Fibroblast of mammary gland (primary cell): ENCODE measurements around the gene TMEM87B.

Experiments
- DNase-seq: peaks from one replicate; pipeline ENCODE4 v3.0.0-alpha.2; 2010; ENCODE audit warnings: low read depth
- H3K4me3 ChIP-seq: 2 replicates; pipeline ENCODE4 v1.5.1; 2011; ENCODE audit warnings: low read depth, mild to moderate bottlenecking, low read length, moderate library complexity; ENCODE audit not compliant: control insufficient read depth
- CTCF ChIP-seq: conservative IDR thresholded peaks from 2 replicates; pipeline ENCODE4 v1.5.1; 2011; ENCODE audit warnings: low read depth, low read length, inconsistent platforms; ENCODE audit not compliant: control insufficient read depth, insufficient read depth

TMEM87B gene

GRCh38 chr2:112140899-112141625 is 86.0 kb downstream of the TMEM87B start:
- H3K4me3 ChIP-seq, result peak overlapping the region; percentile 34
- DNase-seq, result no peak
- no peak for TF ChIP-seq CTCF

GRCh38 chr2:112141626-112142007 is 86.5 kb downstream of the TMEM87B start:
- no peak for DNase-seq
- no peak overlapping the region for H3K4me3 ChIP-seq
- no peak for TF ChIP-seq CTCF

- no peak overlapping the region for H3K4me3 ChIP-seq
- TF ChIP-seq CTCF, result no peak
- DNase-seq, result no peak
These were observed 87.5 kb downstream of the TMEM87B start for GRCh38 chr2:112142525-112143078.

- no peak for TF ChIP-seq CTCF
- no peak for DNase-seq
- no peak overlapping the region for H3K4me3 ChIP-seq
These were observed 88.1 kb downstream of the TMEM87B start for GRCh38 chr2:112143150-112143549.

GRCh38 chr2:112144966-112145365 is 89.9 kb downstream of the TMEM87B start:
- no peak for TF ChIP-seq CTCF
- DNase-seq, result peak; percentile 71
- no peak overlapping the region for H3K4me3 ChIP-seq

- H3K4me3 ChIP-seq, result no peak overlapping the region
- DNase-seq, result peak; percentile 63
- TF ChIP-seq CTCF, result no peak
These were observed 92.5 kb downstream of the TMEM87B start for GRCh38 chr2:112147382-112148168.
